ENCODE results near the gene SLC6A11.

SLC6A11 gene

DNA sequence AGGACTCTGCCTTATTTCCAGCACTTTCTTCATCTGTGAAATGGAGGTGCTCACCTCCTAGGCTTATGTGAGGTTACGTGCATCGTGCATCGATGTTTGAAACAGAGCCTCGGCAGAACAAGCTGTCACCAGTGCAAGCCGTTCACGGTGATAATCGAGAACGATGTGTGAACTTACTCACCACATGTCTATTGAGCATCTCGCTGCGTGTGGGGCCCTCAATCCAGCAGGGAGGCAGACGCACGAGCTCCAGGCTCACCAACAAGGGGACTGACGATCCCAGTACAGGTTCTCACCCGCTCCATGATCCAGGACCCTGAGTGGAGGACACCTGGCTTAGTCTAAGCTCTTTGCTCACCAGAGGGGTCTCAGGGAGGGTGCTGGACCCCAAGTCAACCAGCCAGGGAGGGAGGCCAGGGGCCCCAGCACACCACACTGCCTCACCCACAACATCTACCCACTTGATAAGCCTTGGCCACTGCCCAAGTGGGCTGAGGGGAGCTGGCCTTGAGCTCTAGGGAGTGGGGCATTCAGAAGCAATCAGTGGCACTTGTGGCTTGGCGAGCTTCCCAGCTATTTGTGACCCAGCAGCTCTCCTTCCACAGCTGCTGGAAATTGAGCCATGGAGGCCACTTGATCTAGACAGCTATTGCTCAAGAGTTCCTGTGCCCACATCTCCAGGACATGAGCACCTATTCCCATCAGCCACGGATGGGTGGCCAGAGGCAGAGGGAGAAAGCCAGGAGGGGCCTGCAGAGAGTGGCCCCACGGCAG is 142.1 kb downstream of the SLC6A11 start:
- no peak for DNase-seq

DNA sequence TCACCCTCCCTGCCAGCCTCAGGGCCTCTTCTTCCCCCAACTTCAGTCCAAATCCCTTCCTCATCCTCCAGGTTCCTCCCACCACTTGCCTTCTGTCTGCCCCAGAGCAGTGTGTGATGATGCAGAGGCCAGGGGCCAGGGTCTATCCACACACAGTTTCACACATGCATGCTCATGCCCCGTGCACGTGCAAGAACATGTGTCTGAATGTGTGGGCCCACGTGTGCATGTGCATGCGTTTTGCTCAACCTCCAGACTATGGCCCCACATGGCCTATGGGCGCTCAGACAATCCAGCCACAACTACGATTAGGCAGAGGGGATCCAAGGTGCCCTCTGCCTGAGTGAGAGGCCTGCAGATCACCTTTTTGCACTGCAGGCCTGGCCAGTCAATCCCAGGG is 144.2 kb downstream of the SLC6A11 start:
- no peak for DNase-seq

DNA sequence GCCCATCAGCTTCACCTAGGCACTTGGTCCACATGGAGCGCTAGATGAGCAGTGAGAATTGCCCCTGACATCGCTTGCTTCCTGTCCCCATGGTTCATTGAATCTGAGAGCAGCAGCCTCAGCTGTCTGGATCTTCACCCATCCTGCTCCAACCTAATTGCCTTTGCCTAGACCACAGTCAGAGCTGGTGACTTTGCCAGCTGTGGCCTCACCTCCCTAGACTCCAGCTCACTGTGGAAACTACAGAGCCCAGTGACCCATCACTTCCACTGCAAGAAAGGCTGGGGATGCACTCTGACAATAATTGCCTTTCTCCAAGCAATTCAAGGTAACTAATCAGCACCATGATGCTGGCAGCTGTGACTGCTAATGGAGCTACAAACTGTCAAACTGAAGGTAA is 145.9 kb downstream of the SLC6A11 start:
- no peak for DNase-seq

DNA sequence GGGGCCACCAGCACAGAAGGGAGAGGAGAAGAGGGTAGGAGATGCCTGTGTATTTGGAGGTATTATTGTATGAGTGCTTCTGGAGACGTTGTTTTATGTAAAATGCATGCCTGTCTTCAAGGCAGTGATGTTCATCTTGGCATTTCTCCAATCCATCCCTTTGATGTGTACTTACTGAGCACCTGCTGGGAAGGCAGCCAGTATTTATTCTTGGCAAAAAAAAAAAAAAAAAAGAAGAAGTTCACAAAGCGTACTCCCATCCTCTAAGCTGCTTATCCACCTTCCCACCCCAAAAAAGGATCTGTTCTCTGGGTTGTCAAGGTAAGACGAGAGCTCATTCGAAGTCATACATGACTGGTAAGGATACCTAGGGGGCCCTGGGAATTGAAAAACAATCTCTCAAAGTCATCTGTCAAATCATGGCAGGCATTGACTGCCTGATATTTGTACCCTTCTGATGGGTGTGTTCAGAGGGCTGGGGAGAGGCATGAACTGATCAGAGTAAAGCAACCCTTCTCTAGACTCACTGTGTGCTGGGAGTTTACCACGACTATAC is 146.5 kb downstream of the SLC6A11 start:
- no peak for DNase-seq

DNA sequence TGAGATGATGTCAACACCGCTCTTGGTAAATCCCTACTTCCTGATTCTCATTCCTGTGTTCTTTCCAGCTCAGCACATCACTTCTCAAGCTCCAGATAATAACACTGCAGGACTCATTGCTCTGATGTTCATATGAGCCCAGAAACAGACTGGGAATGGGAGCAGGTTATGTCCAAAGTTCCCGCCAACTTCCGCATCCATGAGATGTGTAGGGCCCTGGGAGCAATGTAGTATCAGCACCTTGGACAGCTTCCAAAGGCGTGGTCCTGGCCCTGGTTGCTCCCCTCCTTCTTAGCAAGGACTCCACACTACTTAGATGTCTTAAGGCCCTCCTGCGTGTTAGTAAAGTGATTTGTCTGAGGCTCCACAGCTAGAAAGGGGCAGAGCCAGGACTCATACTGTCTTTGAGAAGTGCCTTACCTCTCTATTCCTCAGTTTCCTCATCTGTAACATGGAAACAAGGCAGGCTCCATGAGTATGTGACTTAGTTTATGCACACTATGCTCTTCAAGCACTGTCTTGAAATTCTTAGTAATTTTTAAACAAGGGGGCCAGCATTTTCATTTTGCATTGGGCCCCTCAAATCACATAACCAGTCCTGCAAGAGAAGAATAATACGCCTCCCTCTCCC is 148.6 kb downstream of the SLC6A11 start:
- no peak for DNase-seq

DNA sequence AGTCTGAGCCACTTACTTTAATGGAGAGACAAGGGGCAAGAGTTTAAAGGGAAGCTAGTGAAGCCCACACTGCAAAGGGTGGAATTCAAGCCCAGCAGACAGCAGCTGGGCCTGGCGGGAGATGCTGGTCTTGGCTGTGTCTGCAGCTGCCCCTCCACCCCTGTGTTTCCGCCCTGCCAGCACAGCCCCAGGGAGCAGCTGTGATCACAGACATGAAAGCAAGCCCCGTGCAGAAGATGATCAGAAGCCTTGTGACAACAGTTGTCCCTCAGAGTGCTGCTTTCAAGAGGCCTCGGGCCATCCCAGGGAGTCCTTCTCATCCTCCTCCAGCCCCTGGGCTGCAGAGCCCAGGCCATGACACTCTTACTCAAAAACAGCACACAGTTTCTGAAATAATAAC is 152.4 kb downstream of the SLC6A11 start:
- DNase-seq, result no peak

DNA sequence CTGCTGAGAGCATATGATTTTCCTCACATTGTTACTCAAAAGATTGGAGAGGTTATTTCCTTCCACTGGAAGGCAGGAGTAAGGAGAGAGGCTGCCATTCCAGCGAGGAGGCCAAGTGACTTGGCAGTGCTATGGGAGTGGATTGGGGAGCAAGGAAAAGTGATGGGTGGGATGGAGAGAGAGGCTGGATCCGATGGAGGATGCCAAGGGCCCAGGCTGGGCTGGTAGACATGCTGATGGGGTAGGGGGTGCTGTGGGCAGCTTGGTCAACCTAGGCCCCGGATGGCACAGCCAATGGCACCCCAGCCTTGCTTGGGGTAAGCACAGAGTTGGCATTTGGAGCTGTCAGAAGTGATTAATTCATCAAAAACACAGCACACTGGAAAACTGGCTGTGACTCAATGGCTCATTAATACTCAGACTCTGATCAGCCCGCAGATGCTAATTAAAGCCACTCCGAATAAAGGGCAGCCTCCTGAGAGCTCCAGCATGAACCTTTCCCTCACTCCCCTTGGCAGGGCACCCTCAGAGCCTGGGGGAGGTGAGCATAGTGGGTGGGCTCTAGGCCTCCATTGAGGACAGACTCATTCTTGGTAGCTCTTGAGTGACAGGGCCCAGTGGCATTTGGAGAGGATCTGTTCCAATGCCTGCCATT is 154.4 kb downstream of the SLC6A11 start:
- no peak for DNase-seq

DNA sequence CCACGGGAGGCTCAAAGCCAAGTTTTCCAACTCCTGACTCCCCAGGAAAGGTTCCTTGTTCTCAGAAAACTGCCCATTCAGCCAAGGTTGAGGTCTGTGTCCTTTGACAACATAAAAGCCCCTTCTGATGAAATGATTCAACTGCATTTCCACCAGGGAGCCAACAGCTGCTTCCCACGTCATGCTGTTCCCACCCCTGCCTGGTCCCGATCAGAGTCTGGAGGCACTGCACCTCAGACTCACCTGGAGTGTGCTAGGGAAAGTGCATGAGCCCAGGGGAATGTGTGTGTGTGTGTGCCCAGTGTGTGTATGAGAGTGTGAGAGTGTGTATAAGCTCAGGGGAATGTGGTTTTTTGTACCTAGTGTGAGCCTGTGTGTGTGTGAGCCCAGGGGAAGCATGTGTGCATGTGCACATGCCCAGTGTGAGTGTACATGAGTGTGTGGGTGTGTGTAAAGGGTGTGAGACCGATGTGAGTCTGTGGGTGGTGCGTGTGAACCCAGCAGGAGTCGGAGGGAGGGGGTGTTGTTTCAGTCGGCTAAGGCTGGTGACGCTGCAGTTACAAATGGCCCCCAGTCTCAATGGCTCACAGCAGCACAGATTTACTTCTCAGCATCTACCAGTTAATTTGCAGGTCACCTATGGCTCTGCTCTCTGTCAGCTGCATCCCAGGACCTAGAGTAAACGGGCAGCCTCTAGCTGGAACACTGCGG is 156.2 kb downstream of the SLC6A11 start:
- no peak for DNase-seq

DNA sequence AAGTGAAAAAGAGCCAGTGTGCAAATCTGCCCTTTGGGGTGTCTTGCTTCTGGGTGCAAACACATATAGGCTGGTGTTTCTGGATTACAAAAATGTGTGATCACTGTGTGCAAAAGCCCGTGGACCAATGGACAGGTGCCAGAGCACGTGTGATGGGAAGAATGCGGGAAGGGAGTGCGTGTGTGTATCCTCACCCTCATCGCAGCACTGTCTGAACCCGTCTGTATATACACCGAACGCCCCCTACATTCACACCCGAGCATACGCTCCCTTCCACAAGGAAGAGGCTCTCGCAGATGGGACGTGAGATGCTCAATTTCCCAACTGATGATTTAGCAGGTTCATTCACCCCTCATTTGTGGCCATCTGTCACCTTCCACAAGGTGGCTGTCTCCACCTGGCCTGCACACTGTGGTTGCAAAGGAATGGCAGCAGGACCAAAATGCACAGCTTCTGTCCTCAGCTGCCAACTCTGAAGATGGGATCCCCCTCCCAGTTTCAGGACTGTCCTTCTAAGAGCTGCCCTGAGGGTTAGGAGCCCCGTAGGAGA is 157.1 kb downstream of the SLC6A11 start:
- DNase-seq, result no peak

DNA sequence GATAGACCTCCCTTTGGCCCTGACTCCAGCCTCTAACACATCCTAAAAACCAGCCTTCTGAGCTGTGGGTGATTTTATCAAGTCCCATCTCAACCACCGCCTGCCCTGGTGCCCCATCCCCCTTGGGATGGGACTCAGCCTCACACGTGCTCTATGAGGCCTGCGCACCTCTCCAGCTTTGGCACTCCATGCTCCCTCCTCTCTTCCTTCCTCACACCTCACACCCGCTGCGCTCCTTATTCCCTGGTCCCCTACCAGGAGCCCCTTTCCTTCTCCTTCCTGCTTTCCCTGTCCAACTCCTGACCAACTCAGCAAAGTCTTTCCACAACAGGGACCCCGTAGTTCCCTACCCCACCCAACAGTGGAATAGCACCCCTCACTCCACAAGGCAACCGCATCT is 158.1 kb downstream of the SLC6A11 start:
- no peak for DNase-seq

DNA sequence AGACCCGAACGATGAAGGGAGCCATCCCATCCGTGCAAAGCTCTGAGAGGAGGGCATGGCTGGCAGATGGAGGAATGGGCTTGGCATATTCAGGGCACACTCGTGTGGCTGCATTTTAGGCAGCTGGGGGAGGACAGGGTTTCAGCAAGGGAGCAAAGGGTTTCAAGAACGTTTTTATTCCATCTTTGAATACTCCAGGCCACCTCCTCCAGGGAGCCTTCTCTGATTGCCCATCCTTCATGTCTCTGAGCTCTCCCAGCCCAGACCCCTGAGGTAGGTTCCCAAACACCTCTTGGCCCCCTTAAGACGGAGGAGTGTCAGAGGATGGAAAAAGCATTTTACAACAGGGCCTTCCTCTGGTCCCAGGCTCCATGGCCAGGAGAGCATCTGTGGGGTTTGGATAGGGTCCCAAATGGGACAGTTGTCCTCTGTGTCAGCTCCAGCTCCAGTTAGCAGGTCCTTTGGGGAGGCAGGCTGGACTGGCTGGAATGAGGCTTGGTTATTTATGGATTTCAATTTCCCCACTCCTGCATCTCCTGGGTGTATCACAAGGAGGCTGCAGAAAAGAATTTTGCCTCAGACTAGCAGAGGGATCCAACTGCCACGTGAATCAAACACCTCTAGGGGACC is 158.8 kb downstream of the SLC6A11 start:
- no peak for DNase-seq

DNA sequence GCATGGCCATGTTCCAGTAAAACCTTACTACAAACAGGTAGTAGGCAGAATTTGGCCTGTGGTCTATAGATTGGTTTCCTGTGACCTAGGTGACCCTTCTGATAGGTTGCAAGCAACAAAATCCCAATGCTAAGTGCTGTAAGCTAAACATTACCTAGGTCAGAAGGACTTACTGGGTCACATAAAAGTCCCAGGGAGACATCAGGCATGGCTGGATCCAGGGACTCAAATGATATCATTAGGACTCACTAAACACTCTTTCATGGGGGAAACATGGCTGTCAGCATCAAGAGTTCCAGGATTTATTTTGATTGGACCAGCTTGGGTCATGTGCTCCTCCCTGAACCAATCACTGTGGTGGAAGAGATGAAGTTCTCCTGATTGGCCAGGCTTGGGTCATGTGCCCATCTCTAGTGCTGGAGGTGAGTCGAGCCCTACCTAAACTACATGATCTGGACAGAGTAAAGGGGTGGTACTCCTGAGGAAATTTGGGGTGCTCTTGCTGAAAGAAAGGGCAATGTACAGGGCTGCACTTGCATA is 159.7 kb downstream of the SLC6A11 start:
- no peak for DNase-seq

DNA sequence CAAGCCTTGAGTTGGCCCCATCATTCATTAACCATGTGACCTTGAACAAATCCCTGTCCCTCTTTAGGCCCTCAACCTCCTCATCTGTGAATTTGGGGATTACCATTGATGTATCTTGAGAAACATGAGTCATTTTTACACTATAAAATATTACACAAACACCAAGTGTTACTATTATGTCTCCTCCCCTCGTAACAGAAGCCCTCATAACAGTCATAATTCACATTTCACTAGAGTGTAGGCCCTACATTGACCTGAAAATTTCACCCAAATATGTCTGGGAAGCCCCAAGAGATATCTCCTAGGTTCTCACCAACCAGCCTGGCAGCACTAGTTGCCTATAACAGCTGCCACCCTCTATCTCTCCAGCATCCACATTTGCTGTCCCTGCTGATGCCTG is 160.7 kb downstream of the SLC6A11 start:
- no peak for DNase-seq

DNA sequence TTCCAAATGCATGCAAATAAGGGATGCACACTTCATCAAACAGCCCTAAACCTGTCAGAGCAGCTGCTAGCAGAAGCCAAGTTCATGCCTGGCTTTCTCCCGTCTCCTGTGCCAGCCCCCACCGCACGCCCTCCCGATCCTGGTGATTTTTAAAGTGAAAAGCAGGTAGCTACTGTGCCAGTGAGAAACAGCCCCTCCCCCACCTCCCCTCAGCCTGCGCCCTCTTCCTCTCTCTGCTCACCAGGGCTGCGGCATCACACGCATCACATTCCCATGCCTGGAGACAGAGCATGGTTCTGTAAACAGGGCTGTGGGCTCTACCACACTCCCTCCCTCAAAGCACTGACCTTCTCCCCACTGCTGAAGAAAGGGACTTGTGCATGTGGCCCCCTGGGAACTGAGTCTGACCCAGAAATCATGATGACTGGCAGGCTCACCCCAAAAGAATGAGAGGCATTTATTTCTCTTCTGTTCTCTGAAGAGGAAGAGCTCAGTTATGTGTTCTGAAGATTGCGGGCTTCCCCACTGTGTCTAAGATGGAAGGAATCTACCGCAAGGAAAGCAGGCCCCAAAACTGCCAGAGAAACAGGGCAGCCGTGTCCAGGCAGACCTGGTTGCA is 162.0 kb downstream of the SLC6A11 start:
- DNase-seq, result no peak

DNA sequence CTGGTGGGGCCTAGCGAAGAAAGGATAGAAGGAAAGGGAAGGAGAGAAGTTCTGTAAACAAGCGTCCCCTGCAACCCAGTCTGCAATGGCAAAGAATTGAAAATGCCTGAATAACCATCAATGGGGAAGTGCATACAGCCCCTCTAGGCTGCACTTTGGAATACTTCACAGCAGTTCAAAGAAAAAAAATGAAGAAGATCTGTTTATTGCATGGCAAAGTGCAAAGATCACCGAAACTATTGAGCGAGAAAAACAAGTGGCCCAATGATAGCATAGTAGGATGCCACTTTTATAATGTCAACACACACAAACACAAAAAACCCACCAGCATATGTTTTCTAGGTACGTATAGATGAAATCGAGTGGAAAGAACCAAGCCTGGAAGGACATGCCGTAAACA is 162.9 kb downstream of the SLC6A11 start:
- DNase-seq, result no peak

DNA sequence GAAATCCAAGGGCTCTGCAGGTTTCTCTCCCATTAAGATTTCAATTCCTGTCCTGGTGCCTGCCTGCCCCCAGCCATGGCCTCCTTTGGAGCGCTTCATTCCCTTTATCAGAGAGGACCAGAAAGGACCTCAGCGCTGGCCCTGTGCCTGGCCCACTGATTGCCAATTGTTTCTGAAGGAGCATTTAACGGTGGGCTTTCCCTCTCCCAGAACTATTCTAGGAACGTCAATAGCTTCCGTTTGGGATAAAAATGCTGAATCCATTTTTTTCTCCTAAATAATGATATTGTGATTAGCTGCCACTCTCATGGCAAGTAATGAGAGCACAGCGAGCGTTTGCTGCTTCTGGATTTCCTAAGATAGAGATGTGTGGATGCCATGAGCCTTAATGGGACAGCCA is 164.3 kb downstream of the SLC6A11 start:
- DNase-seq, result no peak

DNA sequence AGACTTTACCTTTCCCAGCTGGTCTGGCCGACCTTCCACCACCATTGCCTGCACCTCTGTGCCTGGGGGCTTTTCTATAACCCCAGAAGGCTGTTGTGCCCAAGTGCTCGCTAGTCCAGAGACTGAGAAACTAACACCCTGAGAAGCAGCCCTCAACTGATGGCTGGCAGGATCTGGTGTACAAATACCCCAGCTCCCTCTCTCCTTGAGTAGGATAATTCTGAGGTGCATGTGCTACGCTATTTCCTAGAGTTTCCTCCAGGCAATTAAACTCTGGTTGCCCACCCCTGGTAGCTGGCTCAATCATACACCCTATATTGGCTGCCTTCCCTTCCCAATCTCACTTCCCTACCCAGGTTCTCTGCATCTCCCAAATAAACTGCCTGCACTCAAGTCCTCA is 165.0 kb downstream of the SLC6A11 start:
- no peak for DNase-seq

DNA sequence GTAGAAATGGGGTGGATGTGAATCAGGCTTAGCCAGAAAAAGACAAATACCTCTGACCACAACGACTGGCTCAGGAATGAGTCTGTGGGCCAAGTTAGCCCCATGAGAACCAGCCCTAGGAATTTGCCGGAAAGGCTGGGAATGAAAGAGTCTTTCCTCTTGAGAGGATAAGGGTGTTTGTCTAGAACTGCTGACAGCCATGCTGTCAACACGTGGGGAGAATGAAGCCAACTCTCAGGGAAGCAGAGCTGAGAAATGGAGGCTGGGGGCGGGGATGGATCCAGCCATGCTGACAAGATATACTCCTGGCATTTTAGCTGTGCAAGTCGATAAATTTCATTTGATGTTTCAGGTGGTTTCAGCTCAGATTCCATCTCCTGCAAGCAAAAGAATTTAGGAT is 165.9 kb downstream of the SLC6A11 start:
- no peak for DNase-seq

DNA sequence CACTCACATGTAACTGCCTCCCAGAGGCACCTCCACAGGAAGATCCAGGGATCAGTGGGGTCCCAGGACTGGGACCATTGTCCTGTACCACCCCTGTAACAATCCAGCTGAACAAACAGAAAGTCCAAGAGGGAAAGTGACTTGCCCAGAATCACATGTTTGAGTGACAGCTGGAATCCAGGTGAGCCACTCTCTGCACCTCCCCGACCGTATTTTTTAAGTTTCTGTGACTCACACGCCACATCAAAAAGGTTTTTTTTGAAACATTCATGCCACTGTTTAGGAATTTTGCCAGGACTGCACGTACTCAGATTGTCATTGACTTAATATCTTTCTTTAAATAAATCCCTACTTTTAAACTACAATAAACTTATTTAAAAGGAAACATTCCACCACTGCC is 166.8 kb downstream of the SLC6A11 start:
- DNase-seq, result no peak

DNA sequence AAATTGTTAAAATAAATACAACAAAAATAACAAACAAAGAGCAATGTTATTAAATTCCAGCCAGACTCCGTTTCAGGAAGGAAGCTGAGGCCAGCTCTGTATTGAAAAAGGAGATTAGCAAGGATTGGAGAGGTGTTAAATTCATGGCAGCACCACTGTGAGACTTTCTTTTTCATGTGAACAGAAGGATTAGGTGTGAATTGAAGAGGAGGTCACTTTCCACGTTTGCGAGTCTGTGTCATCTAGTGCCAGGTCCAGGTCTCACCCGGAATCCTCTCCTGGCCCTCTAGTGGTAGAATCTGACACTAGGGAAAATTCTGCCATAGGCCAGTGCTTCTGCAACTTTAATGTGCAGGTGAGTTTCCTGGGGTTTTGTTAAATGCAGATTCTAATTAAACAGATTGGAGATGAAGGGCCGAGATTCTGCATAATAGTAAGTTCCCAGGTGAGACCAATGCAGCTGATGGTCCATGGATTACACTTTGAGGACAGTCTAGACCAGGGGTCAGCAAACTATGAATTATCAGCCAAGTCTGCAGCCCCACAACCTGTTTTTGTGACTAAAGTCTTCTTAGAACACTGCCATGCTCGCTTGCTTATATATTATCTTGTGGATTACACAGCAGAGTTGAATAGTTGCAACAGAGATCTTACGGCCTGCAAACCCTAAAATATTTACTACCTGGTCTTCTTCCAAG is 167.3 kb downstream of the SLC6A11 start:
- DNase-seq, result peak in 1 of 2 donors; percentile 4

DNA sequence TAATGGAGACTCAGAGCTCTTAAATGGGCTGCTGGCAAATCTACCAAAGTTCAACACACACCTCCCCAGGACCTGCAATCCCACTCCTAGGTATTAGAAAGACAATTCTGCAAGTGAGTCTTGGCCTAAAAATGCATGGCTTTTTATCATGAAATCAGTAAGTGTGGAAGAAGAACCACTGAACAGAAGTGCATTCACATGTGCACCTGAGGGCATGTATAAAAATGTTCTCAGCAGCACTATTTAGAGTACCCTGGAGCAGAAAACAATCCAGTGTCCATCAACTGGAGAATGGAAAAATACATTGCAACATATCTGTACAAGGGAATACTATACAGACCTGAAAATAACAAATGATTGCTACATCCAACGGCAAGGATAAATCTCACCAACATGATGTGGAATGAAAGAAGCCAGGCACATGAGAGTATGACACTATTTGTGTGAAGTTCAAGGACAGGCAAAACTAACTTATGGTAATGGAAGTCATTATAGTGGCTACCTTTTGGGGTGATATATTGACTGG is 168.4 kb downstream of the SLC6A11 start:
- DNase-seq, result no peak

Data from activated CD4-positive, alpha-beta T cell treated with anti-CD3 and anti-CD28 coated beads for 4 hours (primary cell).